H54 (cell line): ENCODE data around the gene RORC.
"Not testable (repeated sequence)": the region's sequence is repeated elsewhere in the genome, so short reads cannot be mapped to it uniquely, and the experiment has no call there.

Experiments used
- DNase-seq: peaks from one replicate; pipeline ENCODE4 v3.0.0; 2011; ENCODE audit warnings: low spot score, mixed read lengths; ENCODE audit not compliant: insufficient read length
- FAIRE-seq: peaks from 3 replicates; lab custom pipeline; 2011; peaks lifted over from hg19 to GRCh38; lab: Jason Lieb, UNC
- POLR2A ChIP-seq: IDR thresholded peaks from 2 replicates; pipeline ENCODE4 v1.6.1; 2011; ENCODE audit warnings: low read depth, mild to moderate bottlenecking, low read length

RORC gene

DNA sequence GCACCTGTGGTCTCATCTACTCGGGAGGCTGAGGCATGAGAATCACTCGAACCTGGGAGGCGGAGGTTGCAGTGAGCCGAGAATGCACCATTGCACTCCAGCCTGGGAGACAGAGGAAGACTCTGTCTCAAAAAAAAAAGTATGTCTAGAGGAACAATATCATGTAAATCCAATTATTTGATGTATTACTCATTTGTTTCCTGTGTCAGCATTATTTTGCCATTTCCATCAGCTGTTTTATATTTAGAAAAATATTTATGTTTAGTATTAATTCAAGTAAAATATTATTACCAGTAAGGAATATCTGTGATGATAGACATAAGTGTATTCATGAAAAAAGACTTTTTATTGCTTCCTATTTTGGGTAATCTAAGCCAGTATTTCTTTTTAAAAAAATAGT lies 54.3 kb downstream of the RORC start:
- FAIRE-seq = no peak
- no peak for DNase-seq
- no peak for TF ChIP-seq POLR2A

DNA sequence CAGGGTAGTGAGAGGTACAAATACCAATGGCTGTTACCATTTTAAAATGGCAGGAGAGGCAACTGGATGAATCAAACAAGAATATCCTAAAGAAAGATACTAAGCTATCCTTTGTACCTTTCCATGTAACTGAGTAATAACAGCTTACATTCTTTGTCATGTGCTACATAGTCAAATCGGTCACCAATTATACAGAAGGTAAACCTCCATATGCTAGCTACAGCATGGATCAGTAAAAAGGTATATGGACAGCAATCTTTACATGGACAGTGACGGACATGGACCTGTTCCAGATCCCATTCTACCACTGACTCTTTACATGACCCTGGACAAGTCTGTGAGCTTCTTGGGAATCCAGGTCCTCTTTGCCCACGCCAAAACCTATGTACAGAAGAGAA lies 54.9 kb downstream of the RORC start:
- TF ChIP-seq POLR2A = no peak

DNA sequence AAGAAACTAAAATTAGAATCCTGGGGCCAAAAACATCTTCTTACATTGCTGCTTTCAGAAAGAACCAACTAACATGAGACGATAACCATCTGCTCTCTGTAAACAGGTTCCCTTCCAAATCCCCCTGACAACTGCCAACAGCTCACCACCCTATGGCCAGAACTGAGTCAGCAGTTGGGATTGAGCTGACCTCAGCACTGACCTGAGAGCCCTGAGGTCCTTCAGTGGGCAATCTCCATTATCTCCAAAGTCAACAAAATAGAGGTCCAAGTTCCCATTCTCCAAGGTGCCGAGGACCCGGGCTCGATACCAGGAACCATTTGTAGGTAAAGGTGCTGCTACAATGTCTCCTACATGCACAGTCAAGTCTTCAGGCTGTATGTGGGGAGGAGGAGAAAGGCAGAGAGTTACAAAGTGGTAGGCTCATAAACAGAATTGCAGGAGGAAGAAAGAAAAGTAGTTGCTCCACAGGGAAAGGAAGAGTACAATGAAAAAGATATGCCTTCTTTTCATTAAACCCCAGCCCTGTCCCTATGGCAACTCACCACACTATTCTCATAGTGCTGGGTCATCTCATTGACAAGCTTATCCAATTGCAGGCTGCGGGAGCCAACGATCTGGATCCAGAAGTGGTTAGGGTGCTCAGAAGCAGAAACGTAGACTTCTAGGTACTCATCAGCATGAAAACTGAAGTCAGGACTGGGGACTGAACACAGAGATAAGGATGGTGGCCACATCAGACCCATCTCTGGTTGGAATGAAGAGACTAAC lies 55.5 kb downstream of the RORC start:
- DNase-seq = no peak
- no peak for TF ChIP-seq POLR2A
- FAIRE-seq = no peak

More for the DNA sequence above, 54.9 kb downstream of the RORC start:
- DNase-seq (no peak), FAIRE-seq (no peak)

DNA sequence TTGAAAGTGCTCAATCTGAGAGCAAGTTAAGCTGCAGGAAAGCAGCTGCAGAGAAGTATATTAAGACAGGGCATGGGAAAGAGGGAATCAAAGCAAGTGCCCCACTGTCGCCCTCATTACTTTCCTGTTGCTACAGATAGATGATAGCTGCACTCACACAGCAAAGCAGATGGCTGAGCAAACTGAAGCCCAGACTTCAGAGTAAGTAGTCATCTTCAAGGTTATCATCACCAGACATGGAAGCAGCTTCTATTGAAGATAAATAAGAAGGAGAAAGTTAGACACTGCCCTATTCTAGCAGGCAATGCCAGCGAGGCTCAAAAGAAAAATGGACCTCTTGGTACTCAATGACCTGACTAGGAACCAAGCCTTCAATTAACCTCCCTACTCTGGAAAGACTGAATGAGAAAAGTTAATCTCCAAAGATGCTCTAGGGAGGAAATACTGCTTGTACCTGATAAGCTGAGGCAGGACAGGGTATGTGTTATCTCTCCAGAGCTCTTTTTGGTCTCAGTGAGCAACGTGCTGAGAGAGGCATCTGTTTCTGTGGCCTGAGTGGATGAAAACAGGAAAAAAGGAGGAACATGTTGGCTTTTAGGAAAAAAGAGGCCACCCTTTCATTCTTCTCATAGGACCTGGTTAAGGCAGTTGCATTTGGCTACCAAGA lies 57.2 kb downstream of the RORC start:
- no peak for DNase-seq

DNA sequence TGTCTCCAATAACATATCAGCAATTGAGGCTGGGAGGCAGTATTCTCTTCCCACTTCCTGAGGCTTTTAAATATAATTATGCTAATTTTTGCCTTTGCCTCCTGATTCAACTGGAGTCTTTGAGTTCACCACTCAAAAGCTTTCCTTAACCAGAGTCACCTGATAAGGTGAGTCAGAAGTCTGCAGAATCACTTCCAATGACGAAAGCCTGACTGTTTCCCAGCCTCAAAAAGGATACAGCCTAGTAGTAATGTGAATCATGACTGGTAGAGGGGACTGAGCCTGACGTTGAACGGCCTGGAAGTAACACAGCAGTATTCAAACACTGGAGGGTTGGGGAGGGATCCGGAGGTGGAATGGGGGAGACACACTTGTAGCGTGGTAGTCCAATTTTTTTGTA lies 57.9 kb downstream of the RORC start:
- DNase-seq (peak; percentile 99), FAIRE-seq (peak; percentile 86)
- no peak for TF ChIP-seq POLR2A

More for the DNA sequence above, 57.2 kb downstream of the RORC start:
- no peak for TF ChIP-seq POLR2A
- FAIRE-seq = no peak

DNA sequence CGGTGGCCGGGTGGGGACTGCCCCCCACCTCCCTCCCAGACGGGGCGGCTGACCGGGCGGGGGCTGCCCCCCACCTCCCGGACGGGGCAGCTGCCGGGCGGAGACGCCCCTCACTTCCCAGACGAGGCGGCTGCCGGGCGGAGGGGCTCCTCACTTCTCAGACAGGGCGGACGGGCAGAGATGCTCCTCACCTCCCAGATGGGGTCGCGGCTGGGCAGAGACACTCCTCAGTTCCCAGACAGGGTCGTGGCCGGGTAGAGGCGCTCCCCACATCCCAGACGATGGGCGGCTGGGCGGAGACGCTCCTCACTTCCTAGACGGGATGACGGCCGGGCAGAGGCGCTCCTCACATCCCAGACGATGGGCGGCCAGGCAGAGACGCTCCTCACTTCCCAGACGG lies 62.3 kb downstream of the RORC start:
- not testable (repeated sequence) for DNase-seq, FAIRE-seq

DNA sequence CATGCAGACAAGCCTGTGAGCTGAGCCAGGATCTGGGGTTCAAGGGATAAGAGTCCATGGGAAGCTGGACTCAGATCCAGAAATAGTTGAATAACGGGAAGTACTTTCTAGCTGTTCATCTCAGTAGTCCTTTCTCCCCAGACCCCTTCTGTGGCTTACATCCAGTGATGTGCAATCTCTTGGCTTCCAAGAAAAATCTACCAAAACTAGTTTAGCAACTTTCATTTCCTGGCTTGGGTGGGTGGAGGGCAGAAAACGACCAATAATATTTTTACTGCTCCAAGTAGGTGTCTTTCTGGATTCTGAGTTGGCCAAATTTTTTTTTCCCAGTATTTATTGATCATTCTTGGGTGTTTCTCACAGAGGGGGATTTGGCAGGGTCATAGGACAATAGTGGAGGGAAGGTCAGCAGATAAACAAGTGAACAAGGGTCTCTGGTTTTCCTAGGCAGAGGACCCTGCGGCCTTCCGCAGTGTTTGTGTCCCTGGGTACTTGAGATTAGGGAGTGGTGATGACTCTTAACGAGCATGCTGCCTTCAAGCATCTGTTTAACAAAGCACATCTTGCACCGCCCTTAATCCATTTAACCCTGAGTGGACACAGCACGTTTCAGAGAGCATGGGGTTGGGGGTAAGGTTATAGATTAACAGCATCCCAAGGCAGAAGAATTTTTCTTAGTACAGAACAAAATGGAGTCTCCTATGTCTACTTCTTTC lies 63.1 kb downstream of the RORC start:
- FAIRE-seq, DNase-seq: not testable (repeated sequence)

DNA sequence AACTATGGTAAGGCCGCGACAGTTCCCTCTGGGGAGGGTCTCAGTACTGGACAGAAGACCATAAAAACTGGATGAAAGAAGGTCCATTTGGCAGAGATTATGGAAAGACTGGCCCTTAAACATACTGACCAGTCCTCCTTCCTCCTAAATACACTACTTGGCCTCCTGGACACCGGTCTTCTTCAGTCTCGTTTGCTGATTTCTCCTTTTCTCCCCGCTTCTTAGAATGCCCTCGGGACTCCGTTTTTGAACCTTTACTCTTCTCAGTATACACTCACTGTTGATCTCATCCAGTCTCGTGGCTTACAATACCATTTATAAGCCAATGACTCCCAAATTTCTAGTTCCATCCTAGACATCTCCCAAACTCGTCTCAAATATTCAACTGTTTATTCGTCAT lies 67.6 kb downstream of the RORC start:
- DNase-seq (no peak), FAIRE-seq (no peak)
- no peak for TF ChIP-seq POLR2A

DNA sequence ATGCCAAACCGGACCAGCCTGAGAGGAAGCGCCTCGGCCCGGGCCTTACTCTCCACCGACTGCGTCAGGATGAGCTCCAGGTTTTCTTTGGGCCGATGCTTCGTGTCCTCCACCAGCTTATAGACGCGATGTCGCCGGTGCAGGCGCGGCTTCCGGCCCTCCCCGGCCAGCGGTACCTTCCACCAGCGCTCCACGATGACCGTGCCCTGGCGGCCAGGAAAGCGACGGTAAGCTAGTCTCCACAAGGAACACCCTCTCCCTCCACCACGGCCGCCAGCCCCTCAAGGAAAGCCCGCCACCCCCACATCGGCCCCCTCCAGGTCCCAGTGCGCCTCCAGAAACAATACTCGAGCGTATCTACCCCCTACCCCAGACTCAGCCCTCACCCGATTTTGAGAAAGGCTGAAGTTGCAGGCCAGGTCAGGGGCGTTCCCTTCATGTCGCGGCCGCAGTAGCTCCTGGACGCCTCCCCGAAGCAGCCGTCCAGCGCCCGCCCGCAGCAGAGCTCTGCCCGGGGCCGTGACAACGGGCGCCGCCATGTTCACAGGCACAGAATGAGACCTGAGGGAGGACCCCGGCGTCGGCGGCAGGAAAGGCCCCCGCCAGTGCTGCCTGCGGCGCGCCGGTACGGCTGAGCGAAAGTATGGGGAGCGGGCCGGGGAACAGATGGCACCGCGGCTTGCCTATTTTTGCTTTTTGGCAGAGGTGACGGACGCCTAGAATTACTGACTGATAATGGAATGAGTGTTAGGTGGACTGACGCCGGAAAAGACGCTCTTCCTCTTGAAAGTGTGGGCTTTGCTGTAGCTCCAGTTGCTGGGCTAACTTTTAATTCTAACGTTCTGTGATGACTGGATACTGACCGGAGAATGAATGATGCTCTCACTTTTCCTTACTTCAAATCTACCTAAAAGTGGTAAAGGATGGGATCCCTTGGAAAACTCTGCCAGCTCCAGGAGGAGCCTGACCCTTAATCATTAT lies 68.4 kb downstream of the RORC start, which contains the start of gene MRPL9:
TSS of gene MRPL9 (minus strand) at position 556 of the 981 bp plus-strand sequence. CDS start at position 539, 17 bp downstream.
- peak; percentile 81 for TF ChIP-seq POLR2A
- DNase-seq (peak; percentile 98), FAIRE-seq (no peak)

DNA sequence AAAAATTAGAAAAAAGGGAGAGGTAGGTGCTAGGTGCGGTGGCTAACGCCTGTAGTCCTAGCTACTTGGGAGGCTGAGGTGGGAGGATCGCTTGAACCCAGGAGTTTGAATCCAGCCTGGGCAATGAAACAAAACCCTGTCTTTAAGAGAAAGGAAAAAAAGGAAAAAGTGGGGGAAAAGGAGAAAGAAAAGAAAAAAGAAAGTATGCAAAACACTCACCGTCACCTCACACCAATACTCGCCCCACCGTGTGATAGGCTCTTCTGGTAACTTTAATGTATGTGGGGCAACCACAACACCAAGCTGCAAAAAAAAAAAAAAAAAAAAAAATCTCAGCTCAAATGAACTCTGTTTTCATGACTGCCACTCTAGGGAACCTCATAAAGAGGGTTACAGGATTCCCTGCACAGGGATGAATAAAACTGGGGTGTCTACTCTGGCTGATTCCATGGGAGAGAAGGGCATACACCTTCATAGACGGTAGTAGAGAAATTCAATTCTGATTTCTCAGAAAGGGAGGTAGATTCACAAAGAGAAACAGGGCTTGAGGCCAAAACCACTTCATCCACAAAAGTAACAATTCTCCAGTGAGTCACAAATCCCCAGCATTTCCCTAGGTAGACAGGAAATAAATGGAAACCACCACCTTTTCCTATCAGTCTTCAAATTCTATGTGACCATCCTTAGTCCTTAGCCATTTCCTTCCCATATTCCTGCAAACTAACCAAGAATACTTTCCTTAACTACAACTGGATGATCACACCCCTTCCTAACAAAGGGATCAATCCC lies 70.8 kb downstream of the RORC start:
- DNase-seq = no peak
- no peak for FAIRE-seq
- no peak for TF ChIP-seq POLR2A

DNA sequence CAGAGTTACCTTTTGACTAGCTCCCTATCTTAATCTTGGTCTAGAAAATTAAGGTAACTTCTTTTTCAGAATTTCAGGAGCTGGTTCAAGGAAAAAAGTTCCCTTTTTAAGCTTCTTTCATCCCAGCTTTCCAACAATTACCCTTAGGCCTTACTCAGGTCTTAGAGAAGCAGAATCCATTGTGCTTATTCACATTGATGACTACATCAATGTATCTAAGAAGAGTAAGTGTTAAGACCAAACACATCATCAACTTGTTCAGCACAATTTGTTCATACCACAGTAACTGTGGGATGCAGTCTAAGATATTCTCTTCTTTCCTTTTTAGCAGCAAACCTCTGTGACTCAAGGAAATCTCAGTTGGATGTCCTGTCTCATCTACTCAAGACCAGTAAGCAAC lies 72.4 kb downstream of the RORC start:
- no peak for DNase-seq
- TF ChIP-seq POLR2A = no peak
- FAIRE-seq = no peak

DNA sequence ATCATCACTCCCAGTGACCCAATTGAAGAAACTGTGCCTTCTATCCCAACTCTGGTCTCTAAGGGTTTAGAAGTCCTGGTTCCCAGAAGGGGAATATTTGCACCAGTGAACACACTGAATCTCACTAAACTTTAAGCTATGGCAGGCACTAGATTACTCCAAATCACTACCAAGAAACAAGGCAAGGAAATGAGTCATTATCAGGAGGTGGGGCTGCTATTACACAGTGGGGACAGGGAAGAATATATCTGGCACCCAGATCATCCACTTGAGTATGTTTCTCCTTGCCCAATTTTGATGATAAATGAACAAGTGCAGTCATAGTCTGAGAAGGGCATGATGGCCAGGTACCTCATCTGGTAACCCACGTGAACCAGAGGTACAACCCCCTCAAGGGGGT lies 75.3 kb downstream of the RORC start:
- no peak for TF ChIP-seq POLR2A
- FAIRE-seq (no peak), DNase-seq (peak; percentile 81)
